Neuronal stem cell (in vitro differentiated cells): ENCODE results near the gene NOX5.

ENCODE experiments used
- DNase-seq: peaks from one replicate; pipeline ENCODE4 v3.0.0-alpha.2; 2013; ENCODE audit warnings: low spot score
- H2AFZ ChIP-seq: one replicate; pipeline ENCODE4 v1.6.1; 2013; ENCODE audit warnings: mild to moderate bottlenecking, low read length, inconsistent platforms
- H2AK5ac ChIP-seq: 2 replicates; pipeline ENCODE4 v1.6.1; 2013; ENCODE audit warnings: low read depth, mild to moderate bottlenecking, inconsistent platforms, low read length, moderate library complexity, mixed read lengths
- H2BK120ac ChIP-seq: 2 replicates; pipeline ENCODE4 v1.6.1; 2013; ENCODE audit warnings: low read depth, mild to moderate bottlenecking, inconsistent platforms, low read length, moderate library complexity, mixed read lengths
- H2BK12ac ChIP-seq: one replicate; pipeline ENCODE4 v1.6.1; 2013; ENCODE audit warnings: low read length, inconsistent platforms
- H2BK15ac ChIP-seq: 2 replicates; pipeline ENCODE4 v1.6.1; 2013; ENCODE audit warnings: mild to moderate bottlenecking, low read length, inconsistent platforms, mixed read lengths
- H2BK5ac ChIP-seq: one replicate; pipeline ENCODE4 v1.6.1; 2013; ENCODE audit warnings: inconsistent platforms, mild to moderate bottlenecking, low read length, moderate library complexity
- H3K14ac ChIP-seq: one replicate; pipeline ENCODE4 v1.6.1; 2013; ENCODE audit warnings: low read length, inconsistent platforms
- H3K18ac ChIP-seq: 2 replicates; pipeline ENCODE4 v1.6.1; 2013; ENCODE audit warnings: low read length, inconsistent platforms
- H3K23ac ChIP-seq: 2 replicates; pipeline ENCODE4 v1.6.1; 2013; ENCODE audit warnings: low read depth, mild to moderate bottlenecking, mixed read lengths, low read length, inconsistent platforms; ENCODE audit not compliant: poor library complexity
- H3K27ac ChIP-seq: replicated peaks from 3 replicates; pipeline ENCODE4 v1.5.1; 2013; ENCODE audit warnings: low read length, inconsistent platforms
- H3K27me3 ChIP-seq, 3 experiments: 2 replicates each; pipeline ENCODE4 v1.6.1; 2013; ENCODE audit warnings: low read length in 3 of 3, mild to moderate bottlenecking in 2 of 3, inconsistent platforms in 1 of 3, low read depth in 1 of 3, mixed read lengths in 1 of 3, moderate library complexity in 1 of 3; ENCODE audit not compliant: control insufficient read depth in 3 of 3, insufficient read depth in 3 of 3
- H3K36me3 ChIP-seq, 2 donors: replicated peaks in 1 of 2; 2 replicates each; pipeline ENCODE4 v1.6.1; 2013; ENCODE audit warnings: low read length in 2 of 2; ENCODE audit not compliant: control insufficient read depth in 2 of 2, insufficient read depth in 2 of 2
- H3K4ac ChIP-seq: 2 replicates; pipeline ENCODE4 v1.6.1; 2013; ENCODE audit warnings: inconsistent platforms, mild to moderate bottlenecking, low read length, moderate library complexity
- H3K4me1 ChIP-seq, 2 donors: 1 replicate in 1 of 2; 2 replicates in 1 of 2; pipeline ENCODE4 v1.6.1; 2013; ENCODE audit warnings: low read length in 2 of 2, low read depth in 1 of 2; ENCODE audit not compliant: control insufficient read depth in 2 of 2, insufficient read depth in 1 of 2
- H3K4me2 ChIP-seq: one replicate; pipeline ENCODE4 v1.6.1; 2013; ENCODE audit warnings: mild to moderate bottlenecking, low read length, inconsistent platforms; ENCODE audit not compliant: insufficient read depth, poor library complexity, severe bottlenecking
- H3K4me3 ChIP-seq, 2 donors: 2 replicates each; pipeline ENCODE4 v1.5.1; 2013; ENCODE audit warnings: low read length in 2 of 2, mild to moderate bottlenecking in 2 of 2, inconsistent platforms in 1 of 2, moderate library complexity in 1 of 2
- H3K79me1 ChIP-seq: one replicate; pipeline ENCODE4 v1.6.1; 2013; ENCODE audit warnings: low read depth, mild to moderate bottlenecking, inconsistent platforms, low read length, moderate library complexity
- H3K9ac ChIP-seq: one replicate; pipeline ENCODE4 v1.6.1; 2013; ENCODE audit warnings: mild to moderate bottlenecking, low read depth, low read length, inconsistent platforms; ENCODE audit not compliant: poor library complexity
- H3K9me3 ChIP-seq, 2 donors: replicated peaks in 1 of 2; 2 replicates each; pipeline versions ENCODE3 to v1.6.1; 2013; ENCODE audit warnings: low read length in 2 of 2, mild to moderate bottlenecking in 2 of 2, inconsistent platforms in 1 of 2, low read depth in 1 of 2, mixed read lengths in 1 of 2, moderate library complexity in 1 of 2; ENCODE audit not compliant: control insufficient read depth in 2 of 2, insufficient read depth in 1 of 2
- H4K8ac ChIP-seq: one replicate; pipeline ENCODE4 v1.6.1; 2013; ENCODE audit warnings: low read depth, mild to moderate bottlenecking, inconsistent platforms, low read length, moderate library complexity
- H4K91ac ChIP-seq: one replicate; pipeline ENCODE4 v1.6.1; 2013; ENCODE audit warnings: low read length, low read depth, mild to moderate bottlenecking, inconsistent platforms; ENCODE audit not compliant: poor library complexity
- WGBS, 2 donors: extraction: QIAGEN DNeasy Blood & Tissue Kit; methylation state at CpG; one replicate each; pipeline ENCODE4 v1.1.7; 2013; ENCODE audit warnings: missing lambda C conversion rate in 2 of 2, mixed read lengths in 1 of 2; ENCODE audit not compliant: insufficient read length in 2 of 2, insufficient replicate concordance in 1 of 2; ENCODE audit errors: extremely low coverage in 2 of 2; 5-methylcytosine and 5-hydroxymethylcytosine counted together

The NOX5 gene

GRCh38 chr15:69096626-69097025 lies 82.1 kb downstream of the NOX5 start:
- no peak overlapping the region for H3K23ac ChIP-seq
- WGBS, 2 donors, result no CpG with 5 or more reads among the region's 2 CpGs
- no peak overlapping the region for H3K14ac ChIP-seq
- H3K4me1 ChIP-seq, result peaks cover 0 to 5% of the 10 kb centered on the region in 2 donors
- no peak overlapping the region for H3K4me2 ChIP-seq
- no peak overlapping the region for H2BK5ac ChIP-seq
- no peak overlapping the region for H4K91ac ChIP-seq
- no peak overlapping the region for H2BK15ac ChIP-seq
- no peak overlapping the region for H3K4me3 ChIP-seq
- no peaks in the 10 kb centered on the region for H3K9me3 ChIP-seq
- DNase-seq, result no peak
- peaks cover 0 to 27% (median 9%) of the 10 kb centered on the region in 3 experiments for H3K27me3 ChIP-seq
- no peak overlapping the region for H3K4ac ChIP-seq
- no peak overlapping the region for H4K8ac ChIP-seq
- H3K79me1 ChIP-seq, result no peaks in the 10 kb centered on the region
- H3K18ac ChIP-seq, result no peak overlapping the region
- H2BK120ac ChIP-seq, result no peak overlapping the region
- H3K27ac ChIP-seq, result no peak overlapping the region
- no peaks in the 10 kb centered on the region for H3K36me3 ChIP-seq
- no peak overlapping the region for H2AK5ac ChIP-seq
- H3K9ac ChIP-seq, result no peak overlapping the region
- H2BK12ac ChIP-seq, result no peak overlapping the region
- H2AFZ ChIP-seq, result no peak overlapping the region

GRCh38 chr15:69098771-69099170 lies 84.3 kb downstream of the NOX5 start:
- no peak overlapping the region for H2BK12ac ChIP-seq
- no peak overlapping the region for H3K4me3 ChIP-seq
- DNase-seq, result no peak
- no peak overlapping the region for H2AFZ ChIP-seq
- no peak overlapping the region for H4K91ac ChIP-seq
- no peak overlapping the region for H3K4ac ChIP-seq
- no peak overlapping the region for H4K8ac ChIP-seq
- no peak overlapping the region for H3K27ac ChIP-seq
- H3K9me3 ChIP-seq, result no peaks in the 10 kb centered on the region
- H2BK15ac ChIP-seq, result no peak overlapping the region
- H2AK5ac ChIP-seq, result no peak overlapping the region
- no peak overlapping the region for H2BK5ac ChIP-seq
- no peak overlapping the region for H2BK120ac ChIP-seq
- no CpG with 5 or more reads among the region's 7 CpGs for WGBS, 2 donors
- peaks cover 0 to 31% (median 9%) of the 10 kb centered on the region in 3 experiments for H3K27me3 ChIP-seq
- no peaks in the 10 kb centered on the region for H3K36me3 ChIP-seq
- H3K4me1 ChIP-seq, result peaks cover 0 to 5% of the 10 kb centered on the region in 2 donors
- no peak overlapping the region for H3K18ac ChIP-seq
- no peak overlapping the region for H3K14ac ChIP-seq
- H3K79me1 ChIP-seq, result no peaks in the 10 kb centered on the region
- no peak overlapping the region for H3K23ac ChIP-seq
- no peak overlapping the region for H3K4me2 ChIP-seq
- no peak overlapping the region for H3K9ac ChIP-seq

GRCh38 chr15:69099941-69100340 lies 85.4 kb downstream of the NOX5 start:
- H3K9me3 ChIP-seq, result no peaks in the 10 kb centered on the region
- H3K79me1 ChIP-seq, result no peaks in the 10 kb centered on the region
- peaks cover 0 to 27% (median 9%) of the 10 kb centered on the region in 3 experiments for H3K27me3 ChIP-seq
- no peak overlapping the region for H2AK5ac ChIP-seq
- no peak overlapping the region for H3K4me2 ChIP-seq
- peaks cover 0 to 2% of the 10 kb centered on the region in 2 donors for H3K4me1 ChIP-seq
- no peak overlapping the region for H4K8ac ChIP-seq
- no CpG with 5 or more reads among the region's 5 CpGs for WGBS, 2 donors
- H3K14ac ChIP-seq, result no peak overlapping the region
- no peak for DNase-seq
- H3K27ac ChIP-seq, result no peak overlapping the region
- no peak overlapping the region for H3K4ac ChIP-seq
- no peak overlapping the region for H4K91ac ChIP-seq
- no peak overlapping the region for H2BK12ac ChIP-seq
- no peak overlapping the region for H3K4me3 ChIP-seq
- no peak overlapping the region for H2AFZ ChIP-seq
- H2BK5ac ChIP-seq, result no peak overlapping the region
- H3K23ac ChIP-seq, result no peak overlapping the region
- H3K18ac ChIP-seq, result no peak overlapping the region
- no peak overlapping the region for H2BK15ac ChIP-seq
- H2BK120ac ChIP-seq, result no peak overlapping the region
- no peaks in the 10 kb centered on the region for H3K36me3 ChIP-seq
- no peak overlapping the region for H3K9ac ChIP-seq

GRCh38 chr15:69100821-69101220 lies 86.3 kb downstream of the NOX5 start:
- WGBS, 2 donors, result no CpG with 5 or more reads among the region's 2 CpGs
- Histone ChIP-seq H2BK120ac (no peak overlapping the region), H4K91ac (no peak overlapping the region), H2BK5ac (no peak overlapping the region), H3K4ac (no peak overlapping the region), H3K27ac (no peak overlapping the region), H3K36me3 (no peaks in the 10 kb centered on the region), H3K23ac (no peak overlapping the region), H2AFZ (no peak overlapping the region), H3K4me2 (no peak overlapping the region), H3K18ac (no peak overlapping the region), H3K4me1 (peaks cover 0 to 2% of the 10 kb centered on the region in 2 donors), H3K79me1 (no peaks in the 10 kb centered on the region), H4K8ac (no peak overlapping the region), H3K14ac (no peak overlapping the region), H2BK12ac (no peak overlapping the region), H3K9me3 (no peaks in the 10 kb centered on the region), H2BK15ac (no peak overlapping the region), H3K27me3 (peaks cover 0 to 24% (median 7%) of the 10 kb centered on the region in 3 experiments), H3K9ac (no peak overlapping the region), H3K4me3 (no peak overlapping the region), H2AK5ac (no peak overlapping the region)
- no peak for DNase-seq
